ENCODE data around the gene GOPC.

GOPC gene

DNA sequence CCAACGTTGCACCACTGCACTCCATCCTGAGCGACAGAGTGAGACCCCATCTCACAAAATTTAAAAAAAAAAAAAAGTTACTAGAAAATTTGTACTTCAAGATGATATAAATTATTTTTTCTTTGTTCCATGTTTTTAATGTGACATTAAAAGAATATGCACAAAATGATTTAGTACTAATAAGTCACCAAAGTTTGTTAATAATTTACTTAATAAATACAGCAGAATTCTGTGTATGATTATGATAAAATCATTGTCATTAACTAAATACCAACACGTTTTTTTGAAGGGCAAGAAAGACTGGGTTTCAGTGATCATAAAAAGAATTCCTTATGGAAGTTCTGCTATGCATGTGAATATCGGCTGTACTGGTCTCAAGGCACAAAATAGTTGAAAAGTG, 28.1 kb downstream of the GOPC start:
- H3K27me3 Mint-ChIP-seq = no peaks in the 10 kb centered on the region
- H3K36me3 Mint-ChIP-seq (ENCODE audit: insufficient read depth) = peaks cover 30% of the 10 kb centered on the region
- peaks cover 2 to 4% of the 10 kb centered on the region in 2 donors for H3K4me1 Mint-ChIP-seq (ENCODE audit: low read depth in 2 of 2)
- no peak overlapping the region for H3K27ac Mint-ChIP-seq
- DNase-seq (no peak), ATAC-seq (replicated peaks) (no peak)
- H3K9me3 Mint-ChIP-seq = no peaks in the 10 kb centered on the region
- no peak overlapping the region for H3K4me3 Mint-ChIP-seq

DNA sequence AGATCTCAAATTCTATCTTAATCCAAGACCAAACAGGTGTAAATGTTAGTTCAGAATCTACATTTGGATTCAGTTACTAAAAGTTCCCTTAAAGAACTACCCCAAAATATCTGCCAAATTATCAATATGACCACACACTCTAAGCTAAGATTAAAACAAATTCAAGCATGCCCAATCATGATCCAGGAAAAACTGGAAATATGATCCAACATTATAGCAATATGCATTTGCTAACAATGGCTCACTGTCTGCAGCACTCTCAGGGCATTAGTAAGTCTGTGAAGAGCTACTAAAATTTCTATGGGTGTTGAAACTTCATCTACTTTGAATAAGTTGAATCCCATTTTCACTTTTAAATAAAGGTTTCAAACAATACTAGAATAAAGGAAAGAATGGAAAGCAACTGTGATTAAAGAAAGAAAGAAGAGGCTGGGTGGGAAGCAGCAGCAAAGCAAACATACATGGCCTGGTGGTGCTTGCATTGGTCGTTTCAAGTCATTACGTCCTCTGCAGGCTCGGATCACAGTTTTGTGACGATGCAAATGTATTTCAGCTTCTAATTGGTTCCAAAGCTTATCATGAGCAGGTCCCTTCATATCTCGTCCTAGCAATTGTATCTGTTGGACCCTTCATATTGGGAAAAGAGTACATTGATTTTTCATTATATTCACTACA, 29.2 kb downstream of the GOPC start:
- no peak overlapping the region for H3K4me3 Mint-ChIP-seq

DNA sequence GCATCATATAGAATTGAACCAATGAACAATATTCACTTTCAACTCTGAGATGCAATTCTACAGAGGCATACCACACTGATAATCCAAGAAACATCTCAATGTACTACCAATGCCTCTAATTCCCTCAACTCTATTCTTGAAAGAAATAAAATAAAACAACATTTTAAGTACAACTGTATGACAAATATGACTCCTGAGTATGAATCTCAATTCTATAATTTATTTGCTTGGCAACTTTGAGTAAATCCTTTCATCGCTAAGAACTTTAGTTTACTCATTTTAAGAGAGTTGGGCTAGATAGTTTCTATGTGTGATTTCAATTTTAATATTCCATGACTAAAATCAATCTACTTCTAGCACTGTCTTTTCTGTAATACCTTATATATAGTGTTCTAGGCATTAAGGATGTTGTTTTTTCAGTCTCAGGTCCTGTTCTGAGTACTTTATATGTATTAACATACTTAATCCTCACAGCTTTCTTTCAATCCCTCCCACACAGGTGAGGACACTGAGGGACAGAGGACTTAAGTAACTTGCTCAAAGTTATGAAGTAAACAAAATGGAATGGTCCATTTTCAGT, 33.4 kb downstream of the GOPC start:
- Mint-ChIP-seq H3K27me3 (no peaks in the 10 kb centered on the region), H3K36me3 (ENCODE audit: insufficient read depth) (peaks cover 47% of the 10 kb centered on the region), H3K4me3 (no peak overlapping the region), H3K4me1 (ENCODE audit: low read depth in 2 of 2) (peaks cover 0 to 2% of the 10 kb centered on the region in 2 donors), H3K27ac (no peak overlapping the region), H3K9me3 (no peaks in the 10 kb centered on the region)
- ATAC-seq (replicated peaks) (no peak), DNase-seq (no peak)

More for the DNA sequence above, 29.2 kb downstream of the GOPC start:
- Mint-ChIP-seq H3K36me3 (ENCODE audit: insufficient read depth) (peaks cover 39% of the 10 kb centered on the region), H3K9me3 (no peaks in the 10 kb centered on the region), H3K27me3 (no peaks in the 10 kb centered on the region), H3K4me1 (ENCODE audit: low read depth in 2 of 2) (peaks cover 2 to 3% of the 10 kb centered on the region in 2 donors), H3K27ac (no peak overlapping the region)
- DNase-seq (no peak), ATAC-seq (replicated peaks) (no peak)

DNA sequence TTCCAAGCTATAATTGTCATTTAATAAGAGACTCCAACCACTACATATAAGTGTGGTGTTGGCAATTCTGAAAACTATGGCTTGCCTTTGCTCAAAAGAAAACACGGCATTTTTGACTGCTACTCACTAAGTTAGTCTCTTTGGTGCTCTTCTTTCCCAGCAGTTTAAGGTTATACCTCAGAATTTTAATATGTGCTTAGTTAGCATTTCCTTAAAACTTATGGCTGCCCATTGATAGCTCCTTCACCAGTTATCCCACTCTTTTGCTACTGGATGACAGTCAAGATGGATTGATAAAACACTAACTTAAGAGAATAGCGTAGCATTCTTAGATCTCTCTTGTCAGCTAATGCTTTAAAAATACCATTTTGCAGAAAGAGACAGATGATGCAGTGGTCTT, 34.1 kb downstream of the GOPC start:
- ATAC-seq (replicated peaks) = no peak
- no peaks in the 10 kb centered on the region for H3K27me3 Mint-ChIP-seq
- H3K4me1 Mint-ChIP-seq (ENCODE audit: low read depth in 2 of 2) = peaks cover 0 to 2% of the 10 kb centered on the region in 2 donors
- H3K9me3 Mint-ChIP-seq = no peaks in the 10 kb centered on the region
- peaks cover 47% of the 10 kb centered on the region for H3K36me3 Mint-ChIP-seq (ENCODE audit: insufficient read depth)
- DNase-seq = no peak
- H3K4me3 Mint-ChIP-seq = no peak overlapping the region
- H3K27ac Mint-ChIP-seq = no peak overlapping the region

DNA sequence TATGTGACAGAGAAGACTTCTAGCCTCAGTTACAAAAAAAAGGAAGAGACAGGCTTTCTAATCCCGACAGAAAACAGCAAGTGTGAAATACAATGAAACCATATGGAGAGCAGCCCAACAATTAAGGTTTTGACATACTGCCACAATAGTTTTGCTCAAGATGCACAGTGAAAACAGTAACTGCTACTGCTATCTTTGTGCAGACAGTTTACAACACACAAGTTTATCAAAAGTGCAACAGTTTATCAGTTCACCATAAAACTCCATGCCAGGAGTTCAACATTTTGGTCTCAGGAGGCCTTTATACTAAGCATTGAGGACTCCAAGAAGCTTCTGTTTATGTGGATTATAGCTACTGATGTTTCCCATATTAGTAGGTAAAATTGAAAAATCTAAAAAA, 37.6 kb downstream of the GOPC start:
- H3K4me3 Mint-ChIP-seq = no peak overlapping the region
- no peak overlapping the region for H3K27ac Mint-ChIP-seq
- no peaks in the 10 kb centered on the region for H3K27me3 Mint-ChIP-seq
- H3K4me1 Mint-ChIP-seq (ENCODE audit: low read depth in 2 of 2) = no peaks in the 10 kb centered on the region
- H3K36me3 Mint-ChIP-seq (ENCODE audit: insufficient read depth) = peaks cover 57% of the 10 kb centered on the region
- DNase-seq = no peak
- H3K9me3 Mint-ChIP-seq = no peaks in the 10 kb centered on the region
- ATAC-seq (replicated peaks) = no peak

DNA sequence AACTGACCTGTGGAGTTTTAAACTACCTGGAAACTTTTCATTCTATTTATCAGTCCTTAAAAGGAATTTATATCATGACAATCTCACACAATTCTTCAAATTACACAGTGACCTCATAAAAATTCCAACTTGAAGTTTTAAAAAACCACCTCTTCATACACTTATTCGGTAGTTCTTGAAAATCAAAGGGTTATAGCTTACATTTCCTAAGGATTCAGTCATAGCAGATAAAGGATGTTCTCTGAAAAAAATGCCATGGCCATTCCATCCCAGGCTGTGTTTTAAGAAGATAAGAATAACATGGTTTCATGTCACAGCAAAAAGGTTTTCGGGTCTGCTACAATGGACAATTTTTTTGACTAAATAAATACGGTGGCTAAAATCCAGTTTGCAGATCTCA, 41.2 kb downstream of the GOPC start:
- no peak for DNase-seq
- Mint-ChIP-seq H3K4me1 (ENCODE audit: low read depth in 2 of 2) (no peaks in the 10 kb centered on the region), H3K9me3 (no peaks in the 10 kb centered on the region), H3K27me3 (no peaks in the 10 kb centered on the region), H3K36me3 (ENCODE audit: insufficient read depth) (peaks cover 29% of the 10 kb centered on the region), H3K4me3 (no peak overlapping the region), H3K27ac (peak overlapping the region in 1 of 2 donors; percentile 63)
- no peak for ATAC-seq (replicated peaks)

DNA sequence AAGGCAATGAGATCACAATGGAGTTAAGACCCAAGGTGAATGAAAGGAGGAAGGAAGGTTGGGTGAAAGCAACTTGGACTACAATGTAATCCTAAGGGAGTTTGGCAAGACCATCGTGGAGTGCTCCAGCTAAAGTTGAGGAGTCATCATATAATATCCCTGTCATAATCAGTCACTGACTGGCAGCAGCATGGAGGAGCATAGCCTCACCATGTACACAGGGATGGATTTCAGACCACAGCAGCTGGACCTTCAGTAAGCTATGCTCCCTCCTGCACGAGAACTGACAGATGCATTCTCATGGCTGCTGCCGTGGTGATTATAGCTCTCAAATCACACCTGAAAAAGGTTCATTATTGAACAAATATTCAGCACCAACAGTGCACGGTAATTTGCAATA, 43.0 kb downstream of the GOPC start:
- no peak overlapping the region for H3K4me3 Mint-ChIP-seq
- H3K27me3 Mint-ChIP-seq = no peaks in the 10 kb centered on the region

DNA sequence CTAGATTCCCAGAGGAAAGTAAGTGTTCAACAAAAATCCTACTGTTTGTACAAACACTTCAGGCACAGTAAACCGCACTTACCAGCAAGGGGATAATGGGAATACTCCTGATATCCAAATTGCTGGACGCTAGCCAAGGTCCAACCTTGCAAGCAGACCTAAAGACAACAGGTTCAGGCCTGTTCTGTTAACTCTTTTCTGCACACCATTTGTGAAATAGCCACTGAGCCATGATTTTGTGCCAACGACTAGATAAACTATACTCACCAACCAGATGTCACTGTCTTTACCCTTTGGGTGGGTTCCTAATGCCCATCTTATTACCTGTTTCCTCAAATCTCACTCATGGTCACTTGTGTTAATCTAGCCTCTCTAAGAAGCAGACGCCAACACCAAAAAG, 43.5 kb downstream of the GOPC start:
- no peaks in the 10 kb centered on the region for H3K4me1 Mint-ChIP-seq (ENCODE audit: low read depth in 2 of 2)
- ATAC-seq (replicated peaks) (no peak), DNase-seq (no peak)
- H3K4me3 Mint-ChIP-seq = no peak overlapping the region
- peak overlapping the region in 1 of 2 donors; percentile 78 for H3K27ac Mint-ChIP-seq
- H3K27me3 Mint-ChIP-seq = no peaks in the 10 kb centered on the region
- peaks cover 23% of the 10 kb centered on the region for H3K36me3 Mint-ChIP-seq (ENCODE audit: insufficient read depth)
- no peaks in the 10 kb centered on the region for H3K9me3 Mint-ChIP-seq

More for the DNA sequence above, 43.0 kb downstream of the GOPC start:
- ATAC-seq (replicated peaks) (no peak), DNase-seq (no peak)
- Mint-ChIP-seq H3K36me3 (ENCODE audit: insufficient read depth) (peaks cover 23% of the 10 kb centered on the region), H3K9me3 (no peaks in the 10 kb centered on the region), H3K27ac (peak overlapping the region in 1 of 2 donors; percentile 78), H3K4me1 (ENCODE audit: low read depth in 2 of 2) (no peaks in the 10 kb centered on the region)

DNA sequence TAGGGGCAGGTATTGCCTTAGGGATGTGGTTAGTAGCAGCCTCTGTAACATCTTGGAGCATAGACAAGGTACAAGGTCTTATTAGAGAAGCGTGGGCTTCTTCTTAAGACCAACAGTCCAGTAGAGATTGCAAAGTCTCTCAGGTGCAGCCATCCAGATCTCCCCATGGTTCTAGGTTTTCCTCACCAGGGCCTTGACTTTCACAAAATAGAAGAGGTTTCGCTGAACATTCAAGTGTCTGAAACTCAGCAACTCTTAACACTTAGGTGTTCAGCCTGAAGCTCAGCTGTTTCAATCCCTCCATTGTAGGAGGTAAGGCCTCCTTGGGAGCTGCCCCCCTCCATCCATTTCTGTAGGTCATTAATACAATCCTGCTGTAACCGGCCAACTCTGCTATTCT, 44.4 kb downstream of the GOPC start:
- no peak for DNase-seq
- Mint-ChIP-seq H3K4me3 (no peak overlapping the region), H3K9me3 (no peaks in the 10 kb centered on the region), H3K36me3 (ENCODE audit: insufficient read depth) (peaks cover 17% of the 10 kb centered on the region), H3K4me1 (ENCODE audit: low read depth in 2 of 2) (no peaks in the 10 kb centered on the region), H3K27me3 (no peaks in the 10 kb centered on the region), H3K27ac (no peak overlapping the region)
- no peak for ATAC-seq (replicated peaks)

DNA sequence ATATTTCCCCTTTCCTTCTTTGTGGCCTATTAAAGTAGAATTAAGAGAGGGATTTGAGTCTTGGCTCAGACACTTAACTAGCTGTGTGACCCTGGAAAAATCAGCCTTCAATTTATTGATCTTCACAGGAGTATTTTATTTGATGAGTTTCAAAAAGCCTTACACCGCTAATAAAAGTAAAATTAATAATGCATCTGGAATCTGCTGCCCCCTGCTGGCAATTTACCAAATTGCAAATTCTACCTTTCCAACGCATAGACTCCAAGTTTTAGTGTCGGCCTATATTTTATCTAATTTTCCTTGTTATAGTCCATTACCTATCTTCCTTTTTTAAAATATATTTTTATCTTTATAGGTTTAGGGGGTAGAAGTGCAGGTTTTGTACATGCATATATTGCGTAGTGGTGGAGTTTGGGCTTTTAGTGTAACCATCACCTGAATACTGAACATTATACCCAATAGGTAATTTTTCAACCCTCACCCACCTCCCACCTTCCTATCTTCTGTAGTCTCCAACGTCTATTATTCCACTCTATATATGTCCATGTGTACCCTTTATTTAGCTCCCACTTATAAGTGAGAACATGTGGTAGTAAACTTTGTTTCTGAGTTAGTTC, 46.3 kb downstream of the GOPC start:
- H3K27me3 Mint-ChIP-seq = no peaks in the 10 kb centered on the region
- peaks cover under 1 to 2% of the 10 kb centered on the region in 2 donors for H3K4me1 Mint-ChIP-seq (ENCODE audit: low read depth in 2 of 2)
- peak; percentile 54 for ATAC-seq (replicated peaks)
- peaks cover under 1% of the 10 kb centered on the region for H3K36me3 Mint-ChIP-seq (ENCODE audit: insufficient read depth)
- no peak overlapping the region for H3K27ac Mint-ChIP-seq
- H3K9me3 Mint-ChIP-seq = no peaks in the 10 kb centered on the region
- DNase-seq = peak; percentile 60 to 75 (median 67)
- H3K4me3 Mint-ChIP-seq = no peak overlapping the region

DNA sequence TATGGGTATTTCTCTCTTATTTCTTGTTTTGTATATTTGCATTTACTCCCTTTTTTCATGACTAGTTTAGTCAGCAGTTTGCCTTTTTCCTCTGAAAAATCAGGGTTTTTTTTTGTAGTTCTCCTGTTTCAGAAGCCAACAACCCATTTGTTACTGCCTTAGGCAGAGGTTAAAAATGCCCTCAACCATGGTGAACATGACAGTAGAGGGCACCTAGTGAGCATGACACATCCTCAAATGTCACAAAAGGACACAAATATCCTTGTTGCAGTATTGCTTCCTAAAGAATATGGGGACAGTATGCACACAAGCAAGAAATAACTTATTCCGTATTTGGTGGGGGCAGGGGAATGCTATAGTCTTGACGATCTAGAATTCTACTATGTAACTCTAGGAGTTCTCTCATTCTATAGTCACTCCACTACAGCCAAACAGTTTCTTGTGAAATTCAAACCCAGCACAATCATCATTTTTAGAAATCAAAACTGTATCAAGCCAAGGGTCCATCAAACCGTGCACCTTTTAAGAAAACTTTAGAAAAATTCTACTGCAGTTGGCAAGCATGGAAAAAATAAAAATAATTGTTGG, 47.0 kb downstream of the GOPC start:
- Mint-ChIP-seq H3K27me3 (no peaks in the 10 kb centered on the region), H3K9me3 (no peaks in the 10 kb centered on the region), H3K4me1 (ENCODE audit: low read depth in 2 of 2) (peaks cover 4 to 8% of the 10 kb centered on the region in 2 donors), H3K36me3 (ENCODE audit: insufficient read depth) (no peaks in the 10 kb centered on the region), H3K27ac (no peak overlapping the region), H3K4me3 (no peak overlapping the region)
- DNase-seq (no peak), ATAC-seq (replicated peaks) (no peak)

DNA sequence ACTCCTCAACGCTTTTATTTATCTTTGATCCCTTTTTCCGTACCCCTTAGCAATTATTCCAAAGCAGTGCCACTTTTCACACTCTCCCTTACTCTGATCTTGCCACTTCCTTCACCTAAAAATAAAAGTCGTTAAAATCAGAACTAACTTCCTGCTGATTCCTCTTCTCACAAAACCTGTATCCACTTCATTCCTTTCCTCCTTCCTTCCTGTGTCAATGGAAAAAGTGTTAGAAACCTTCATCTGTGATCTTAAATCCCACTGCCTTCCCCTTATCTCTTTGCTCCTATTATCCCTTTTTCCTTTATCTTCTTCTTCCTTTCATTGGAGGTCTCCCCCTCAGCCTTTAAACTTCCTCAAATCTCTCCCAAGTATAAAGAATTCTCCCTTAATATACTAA, 49.2 kb downstream of the GOPC start:
- ATAC-seq (replicated peaks) (no peak), DNase-seq (no peak)
- Mint-ChIP-seq H3K27ac (no peak overlapping the region), H3K9me3 (no peaks in the 10 kb centered on the region), H3K4me3 (no peak overlapping the region), H3K27me3 (no peaks in the 10 kb centered on the region), H3K36me3 (ENCODE audit: insufficient read depth) (peaks cover 5% of the 10 kb centered on the region), H3K4me1 (ENCODE audit: low read depth in 2 of 2) (peaks cover 19 to 25% of the 10 kb centered on the region in 2 donors)

DNA sequence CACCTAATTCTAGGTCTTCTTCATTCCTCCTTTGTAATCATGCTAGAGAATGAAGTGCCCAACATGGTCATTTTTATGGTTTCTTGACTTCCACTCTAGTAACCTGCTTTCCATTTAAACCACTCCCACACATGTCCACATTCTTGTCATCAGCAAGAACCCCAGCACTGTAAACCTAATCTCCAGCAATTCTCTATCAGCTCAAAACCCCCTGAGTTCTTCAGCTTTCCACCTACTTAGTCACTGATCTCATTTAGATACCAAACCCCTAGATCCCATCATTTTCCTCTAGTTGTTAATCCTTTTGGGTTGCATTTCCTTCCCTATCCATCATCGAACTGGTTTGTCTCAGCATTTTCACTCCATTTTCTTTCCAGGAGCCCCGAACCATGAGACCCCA, 49.7 kb downstream of the GOPC start:
- Mint-ChIP-seq H3K9me3 (no peaks in the 10 kb centered on the region), H3K36me3 (ENCODE audit: insufficient read depth) (peaks cover 8% of the 10 kb centered on the region), H3K4me3 (no peak overlapping the region), H3K27ac (no peak overlapping the region), H3K4me1 (ENCODE audit: low read depth in 2 of 2) (peaks cover 21 to 25% of the 10 kb centered on the region in 2 donors), H3K27me3 (no peaks in the 10 kb centered on the region)
- DNase-seq = no peak
- ATAC-seq (replicated peaks) = no peak

Data from effector memory CD8-positive, alpha-beta T cell (primary cell).